Renal pelvis (tissue), 3 donors: Measurements from ENCODE around the gene CCM2L. TPM values are rescaled to one million over a fixed set of nuclear protein-coding genes. Genes with fewer than 3 reads are reported as not detected.

ENCODE experiments used
- polyA plus RNA-seq, 3 donors: library from polyadenylated mRNA; unstranded; fragments of 120-200 nt; gene quantifications; one replicate each; pipeline ENCODE4 v1.2.1, GENCODE V29; 2013; ENCODE audit not compliant: insufficient read length in 3 of 3

The CCM2L gene
- polyA plus RNA-seq, 3 donors: 7.0 to 9.2 (median 8.4) TPM

Other genes starting within 250 kb of the CCM2L start
- under 1 TPM; 0.65 to 0.95 (median 0.91) TPM for gene MYLK2, start 191.1 kb upstream of the CCM2L start, polyA plus RNA-seq
- 1 to 10 TPM; 7.6 to 9.2 (median 8.0) TPM for gene FOXS1, start 164.8 kb upstream of the CCM2L start, polyA plus RNA-seq
- 10 to 100 TPM; 17.9 to 23.0 (median 20.7) TPM for gene DUSP15, start 139.9 kb upstream of the CCM2L start, polyA plus RNA-seq
- gene TTLL9, start 139.8 kb upstream of the CCM2L start, polyA plus RNA-seq: 1 to 10 TPM; 2.6 to 5.7 (median 5.6) TPM
- gene PDRG1, start 58.4 kb upstream of the CCM2L start, polyA plus RNA-seq: 10 to 100 TPM; 20.6 to 21.3 (median 20.9) TPM
- gene XKR7, start 42.3 kb upstream of the CCM2L start, polyA plus RNA-seq: under 1 TPM; 0.25 to 0.58 (median 0.43) TPM
- 1 to 10 TPM; 2.0 to 3.3 (median 2.5) TPM for gene HCK, start 41.8 kb downstream of the CCM2L start, polyA plus RNA-seq
- 10 to 100 TPM; 66.6 to 73.9 (median 71.9) TPM for gene TM9SF4, start 99.3 kb downstream of the CCM2L start, polyA plus RNA-seq
- gene PLAGL2, start 197.3 kb downstream of the CCM2L start, polyA plus RNA-seq: 10 to 100 TPM; 22.0 to 24.9 (median 22.8) TPM
- gene POFUT1, start 197.4 kb downstream of the CCM2L start, polyA plus RNA-seq: 10 to 100 TPM; 42.8 to 46.6 (median 43.1) TPM